K562 (cell line): Measurements from ENCODE around the gene PBX1. TPM values are rescaled to one million over a fixed set of nuclear protein-coding genes. Genes with fewer than 3 reads are reported as not detected.

Experiments
- ATAC-seq: fragments of 200-7000 bp; cut with Tn5 transposase; 3 replicates; pipeline ENCODE4 v1.9.1; 2020; ENCODE audit warnings: moderate library complexity
- BruUV-seq: library from RNA; stranded (reverse); fragments of 400-500 nt; replicated peaks from 2 replicates; lab custom pipeline; 2021; lab: Mats Ljungman, UMichigan
- CTCF ChIA-PET: fragments of 300-600 bp; formaldehyde crosslinking; extraction: SDS; loops from one replicate; lab custom pipeline; 2021; ENCODE audit warnings: low intra/inter-chr PET ratio; lab: Yijun Ruan, JAX
- POLR2A ChIA-PET: fragments of 300-600, 350-650 bp; sonication (Branson Sonifier 250); formaldehyde crosslinking; extraction: SDS; loops from one replicate; lab custom pipeline; 2021; ENCODE audit warnings: antibody characterized with exemption, inconsistent platforms; lab: Yijun Ruan, JAX
- DNase-seq, 4 experiments: peaks; one replicate each; pipeline versions ENCODE4 v3.0.0 to v3.0.0-alpha.2; 2011 to 2018; ENCODE audit warnings: low spot score in 3 of 4, mixed read lengths in 3 of 4; ENCODE audit errors: extremely low read depth in 1 of 4
- FAIRE-seq: peaks from 2 replicates; lab custom pipeline; 2011; peaks lifted over from hg19 to GRCh38; lab: Jason Lieb, UNC
- H2AFZ ChIP-seq: 2 replicates; pipeline ENCODE4 v1.6.0; 2011; ENCODE audit warnings: low read depth, low read length, control low read depth, inconsistent platforms
- H3K27ac ChIP-seq: fragments of 200-600 bp; 3 replicates; pipeline ENCODE4 v1.8.0; 2011; ENCODE audit warnings: low read depth, mild to moderate bottlenecking, control low read depth, inconsistent platforms, low read length, moderate library complexity, mixed read lengths; ENCODE audit errors: extremely low read depth
- H3K27me3 ChIP-seq, 2 experiments: fragments of 300-600 bp in 1 of 2; 2 replicates in 1 of 2; 3 replicates in 1 of 2; pipeline versions ENCODE4 v1.6.0 to v1.8.0; 2011; ENCODE audit warnings: inconsistent platforms in 2 of 2, low read length in 2 of 2, mild to moderate bottlenecking in 1 of 2, mixed read lengths in 1 of 2, moderate library complexity in 1 of 2; ENCODE audit not compliant: control insufficient read depth in 2 of 2, insufficient read depth in 2 of 2
- H3K36me3 ChIP-seq: fragments of 300-600 bp; 3 replicates; pipeline ENCODE4 v1.8.0; 2011; ENCODE audit warnings: mild to moderate bottlenecking, low read length, inconsistent platforms; ENCODE audit not compliant: control insufficient read depth, insufficient read depth
- H3K4me1 ChIP-seq, 2 experiments: fragments of 200-600 bp in 1 of 2; replicated peaks in 1 of 2; 2 replicates in 1 of 2; 3 replicates in 1 of 2; pipeline versions ENCODE4 v1.5.1 to v1.8.0; 2011; ENCODE audit warnings: inconsistent platforms in 2 of 2, low read length in 2 of 2, mild to moderate bottlenecking in 1 of 2, mixed read lengths in 1 of 2, moderate library complexity in 1 of 2; ENCODE audit not compliant: control insufficient read depth in 2 of 2, insufficient read depth in 2 of 2
- H3K4me2 ChIP-seq: 2 replicates; pipeline ENCODE4 v1.6.1; 2011; ENCODE audit warnings: low read length, control low read depth, inconsistent platforms, mixed read lengths; ENCODE audit not compliant: insufficient read depth
- H3K4me3 ChIP-seq: fragments of 200-600 bp; sonication (generic), shearing (Covaris generic); 2 replicates; pipeline ENCODE4 v1.5.1; 2016; ENCODE audit warnings: control low read depth, inconsistent platforms
- H3K79me2 ChIP-seq: fragments of 200-600 bp; 3 replicates; pipeline ENCODE4 v1.8.0; 2011; ENCODE audit warnings: low read length, inconsistent platforms; ENCODE audit not compliant: control insufficient read depth, insufficient read depth
- H3K9ac ChIP-seq, 2 experiments: 2 replicates each; pipeline versions ENCODE4 v1.6.0 to v1.6.1; 2011; ENCODE audit warnings: low read depth in 2 of 2, low read length in 2 of 2, control low read depth in 1 of 2, inconsistent platforms in 1 of 2, mild to moderate bottlenecking in 1 of 2, mixed read lengths in 1 of 2; ENCODE audit not compliant: insufficient read depth in 1 of 2
- H3K9me1 ChIP-seq: one replicate; pipeline ENCODE4 v1.6.0; 2011; ENCODE audit warnings: inconsistent platforms, mild to moderate bottlenecking, low read length, moderate library complexity; ENCODE audit not compliant: control insufficient read depth, insufficient read depth
- H3K9me3 ChIP-seq: replicated peaks from 2 replicates; pipeline ENCODE4 v1.5.1; 2011; ENCODE audit warnings: low read depth, low read length, inconsistent platforms; ENCODE audit not compliant: control insufficient read depth, insufficient read depth
- H4K20me1 ChIP-seq: replicated peaks from 2 replicates; pipeline ENCODE4 v1.6.1; 2011; ENCODE audit warnings: low read length, inconsistent platforms, mixed read lengths; ENCODE audit not compliant: control insufficient read depth, insufficient read depth
- BDP1 ChIP-seq: IDR thresholded peaks from 3 replicates; pipeline ENCODE4 v1.6.1; 2011; ENCODE audit not compliant: insufficient read length, insufficient read depth
- BHLHE40 ChIP-seq: IDR thresholded peaks from 2 replicates; pipeline ENCODE4 v1.6.1; 2011; ENCODE audit warnings: low read length, improper control_type of control experiment
- BRF2 ChIP-seq: IDR thresholded peaks from 3 replicates; pipeline ENCODE4 v1.6.1; 2011; ENCODE audit warnings: borderline replicate concordance, mild to moderate bottlenecking; ENCODE audit not compliant: insufficient read length, insufficient read depth
- DNMT1 ChIP-seq: fragments of 450-650 bp; IDR thresholded peaks from 2 replicates; pipeline ENCODE4 v1.6.1; 2016; ENCODE audit warnings: antibody characterized with exemption, mild to moderate bottlenecking
- RREB1 ChIP-seq: fragments of 250-450 bp; sonication (Bioruptor Pico); IDR thresholded peaks from 2 replicates; pipeline ENCODE4 v1.4.0; 2020
- SREBF2 ChIP-seq: sonication (generic); formaldehyde crosslinking; IDR thresholded peaks from 2 replicates; pipeline ENCODE4 v1.4.0; 2020; ENCODE audit warnings: mild to moderate bottlenecking, missing genetic modification reagents
- WGBS: fragments of 100-300 bp; shearing (Covaris generic); methylation state at CpG from one replicate; pipeline ENCODE4 v1.1.6; 2016; ENCODE audit warnings: low coverage, mixed read lengths; ENCODE audit not compliant: insufficient coverage; ENCODE audit errors: missing lambda C conversion rate; 5-methylcytosine and 5-hydroxymethylcytosine counted together
- in situ Hi-C: fragments of 300-500 bp; cut with MboI; formaldehyde crosslinking; loops from 4 replicates; pipeline ENCODE4 v1.15.0; 2018; ENCODE audit warnings: inconsistent platforms, mixed read lengths
- intact Hi-C: fragments of 100-400 bp; cut with micrococcal nuclease; formaldehyde crosslinking; loops from 2 replicates; pipeline ENCODE4 v1.14.2; 2022
- polyA plus RNA-seq, 8 experiments: library from polyadenylated mRNA; depleted of rRNA in 4 of 8; stranded (reverse) in 5 of 8; unstranded in 3 of 8; fragments of >200 nt; fragmentation: Nextera tagmentation in 2 of 8; fragmentation: Illumina TruSeq in 1 of 8; extraction: Ambion mirVana in 2 of 8; extraction: Trizol in 1 of 8; gene quantifications; 2 replicates each; pipeline versions ENCODE4 v1.2.1 to v1.2.3, GENCODE V29; 2011 to 2014; ENCODE audit warnings: inconsistent platforms in 1 of 8, missing spikeins in 1 of 8
- total RNA-seq, 7 experiments: library from RNA; depleted of rRNA in 6 of 7; stranded (reverse); fragments of >200 nt in 6 of 7; fragmentation: Illumina TruSeq in 2 of 7; extraction: Trizol in 2 of 7; gene quantifications; 2 replicates each; pipeline versions ENCODE4 v1.2.1 to v1.2.3, GENCODE V29; 2011 to 2021; ENCODE audit warnings: low replicate concordance in 1 of 7

PBX1 gene
- total and polyA plus RNA-seq, 9 of the 15 experiments (the other 6 are each of a cell fraction or from before 2014, with no cell fraction given): 0.03 to 0.62 (median 0.17) TPM

- peaks cover 0 to 16% of the 10 kb centered on the region in 2 experiments; a peak in 2 of 5 replicates for H3K27me3 ChIP-seq
- no peaks in the 10 kb centered on the region for H3K36me3 ChIP-seq
- no peak overlapping the region for H3K4me2 ChIP-seq
- H3K79me2 ChIP-seq: no peaks in the 10 kb centered on the region
- no peaks in the 10 kb centered on the region for H3K9me1 ChIP-seq
- H3K4me3 ChIP-seq: no peak overlapping the region
- no peaks in the 10 kb centered on the region for H3K9me3 ChIP-seq
- POLR2A ChIA-PET: interaction anchor here (0.6 kb wide), 1 partner anchor 11 kb away, joined by 4 read pairs; no protein-coding TSS in a partner anchor
- 5% methylated on average over 8 of the region's 8 CpGs for WGBS
- intact Hi-C loops: no loop called here
- no TSS peak for BruUV-seq
- H3K4me1 ChIP-seq: peaks cover 0 to 3% of the 10 kb centered on the region in 2 experiments; a peak in 1 of 5 replicates
- no peak overlapping the region for H3K27ac ChIP-seq
- H3K9ac ChIP-seq: no peak overlapping the region
- CTCF ChIA-PET: no interaction called here
- in situ Hi-C loops: loop anchor here (10.0 kb wide), 1 partner anchor 1376 kb away; no protein-coding TSS in a partner anchor
- no peak for DNase-seq
- FAIRE-seq: no peak
- H2AFZ ChIP-seq: peak overlapping the region; percentile 0; the same call in 1 of the 2 replicates
- peak; percentile 27; the same call in 1 of the 3 replicates for ATAC-seq
- H4K20me1 ChIP-seq: no peaks in the 10 kb centered on the region
- TF ChIP-seq BRF2 (no peak), BHLHE40 (0 out of 2 replicates have a peak, but pooled peaks have one; percentile 23)
These were observed 221.9 kb downstream of the PBX1 start for GRCh38 chr1:164780863-164781262.

GRCh38 chr1:164781972-164782371 lies 223.0 kb downstream of the PBX1 start:
- no TSS peak for BruUV-seq
- POLR2A ChIA-PET: interaction anchor here (0.7 kb wide), 1 partner anchor 108 kb away, joined by 3 read pairs; no protein-coding TSS in a partner anchor
- DNase-seq (no peak), ATAC-seq (no peak), FAIRE-seq (no peak)
- TF ChIP-seq BDP1 (no peak), SREBF2 (CRISPR knock-in tag) (no peak), DNMT1 (no peak), RREB1 (CRISPR knock-in tag) (no peak)
- in situ Hi-C loops: loop anchor here (10.0 kb wide), 1 partner anchor 1377 kb away; no protein-coding TSS in a partner anchor
- CTCF ChIA-PET: no interaction called here
- no peak overlapping the region for H3K9ac ChIP-seq
- WGBS: 7% methylated on average over 1 of the region's 1 CpG
- H3K4me2 ChIP-seq: no peak overlapping the region
- peaks cover 0 to 16% of the 10 kb centered on the region in 2 experiments; a peak in 2 of 5 replicates for H3K27me3 ChIP-seq
- no peaks in the 10 kb centered on the region for H3K36me3 ChIP-seq
- H3K4me3 ChIP-seq: no peak overlapping the region
- H3K9me1 ChIP-seq: no peaks in the 10 kb centered on the region
- no peaks in the 10 kb centered on the region for H3K79me2 ChIP-seq
- H3K9me3 ChIP-seq: no peaks in the 10 kb centered on the region
- H4K20me1 ChIP-seq: no peaks in the 10 kb centered on the region
- intact Hi-C loops: no loop called here
- no peak overlapping the region for H2AFZ ChIP-seq
- H3K27ac ChIP-seq: no peak overlapping the region
- peaks cover 0 to 3% of the 10 kb centered on the region in 2 experiments; a peak in 1 of 5 replicates for H3K4me1 ChIP-seq
